Glomerular visceral epithelial cell (primary cell): Measurements from ENCODE around the gene PTHLH.

Experiments used
- DNase-seq: peaks from one replicate; pipeline ENCODE4 v3.0.0-alpha.2; 2016; ENCODE audit errors: extremely low spot score

PTHLH gene

DNA sequence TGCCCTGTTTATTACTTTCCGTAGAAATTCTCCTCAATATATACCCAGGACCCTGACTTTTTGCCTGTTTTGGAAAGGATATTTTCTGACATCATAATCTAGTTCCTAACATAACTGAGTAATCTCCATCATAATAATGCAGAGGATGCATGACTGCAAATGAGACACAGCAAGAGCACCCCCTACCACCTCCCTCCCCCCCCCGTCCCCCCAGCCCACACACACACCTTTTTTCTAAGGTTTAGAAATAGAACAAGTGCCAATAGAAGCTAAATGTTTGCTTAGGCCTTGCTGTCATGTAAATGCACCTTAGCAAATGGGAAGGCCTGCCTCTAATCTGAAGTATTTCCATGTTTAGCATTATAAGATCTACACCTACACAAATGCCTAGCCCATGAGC is at the start of gene PTHLH:
Gene PTHLH (minus strand): TSS at position 13 of the 400 bp plus-strand sequence. CDS start 3,239 bp downstream, outside the sequence.
- no peak for DNase-seq

DNA sequence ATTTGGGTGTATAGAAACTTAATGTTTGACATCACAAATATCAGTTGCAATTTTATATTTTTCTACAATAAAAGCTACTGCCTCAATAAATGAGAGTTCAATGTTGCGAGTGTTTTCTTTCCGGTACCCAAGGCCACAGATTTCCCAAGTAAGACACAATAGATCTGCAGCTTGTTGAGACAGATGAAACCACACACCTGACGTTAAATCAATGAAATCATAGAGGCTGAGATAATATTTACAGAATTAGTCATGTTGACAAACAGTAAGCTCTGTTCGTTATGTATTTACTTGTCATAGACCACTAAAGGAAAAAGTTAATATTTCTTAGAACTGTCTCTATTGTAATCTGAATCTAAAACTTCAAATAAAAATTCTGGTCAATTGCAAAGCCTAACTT is 49.2 kb upstream of the PTHLH start:
- DNase-seq = no peak

DNA sequence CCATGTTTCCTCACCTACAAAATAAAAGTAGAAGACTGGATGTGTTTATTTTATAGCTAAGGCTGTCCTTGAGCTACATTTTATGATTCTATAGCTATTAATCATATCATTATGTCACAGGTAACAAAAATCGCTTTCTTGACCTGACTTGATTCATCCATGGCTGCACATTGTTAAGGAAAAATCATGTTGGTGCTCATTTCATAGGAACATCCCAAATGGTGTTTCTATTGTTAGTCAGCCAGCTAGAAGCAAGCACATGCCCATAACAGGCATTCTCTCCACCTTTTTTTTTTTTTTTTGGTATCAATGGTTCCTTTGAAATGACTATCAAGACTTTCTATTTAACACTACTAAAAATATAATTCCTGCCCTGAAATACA is 45.3 kb upstream of the PTHLH start:
- no peak for DNase-seq

DNA sequence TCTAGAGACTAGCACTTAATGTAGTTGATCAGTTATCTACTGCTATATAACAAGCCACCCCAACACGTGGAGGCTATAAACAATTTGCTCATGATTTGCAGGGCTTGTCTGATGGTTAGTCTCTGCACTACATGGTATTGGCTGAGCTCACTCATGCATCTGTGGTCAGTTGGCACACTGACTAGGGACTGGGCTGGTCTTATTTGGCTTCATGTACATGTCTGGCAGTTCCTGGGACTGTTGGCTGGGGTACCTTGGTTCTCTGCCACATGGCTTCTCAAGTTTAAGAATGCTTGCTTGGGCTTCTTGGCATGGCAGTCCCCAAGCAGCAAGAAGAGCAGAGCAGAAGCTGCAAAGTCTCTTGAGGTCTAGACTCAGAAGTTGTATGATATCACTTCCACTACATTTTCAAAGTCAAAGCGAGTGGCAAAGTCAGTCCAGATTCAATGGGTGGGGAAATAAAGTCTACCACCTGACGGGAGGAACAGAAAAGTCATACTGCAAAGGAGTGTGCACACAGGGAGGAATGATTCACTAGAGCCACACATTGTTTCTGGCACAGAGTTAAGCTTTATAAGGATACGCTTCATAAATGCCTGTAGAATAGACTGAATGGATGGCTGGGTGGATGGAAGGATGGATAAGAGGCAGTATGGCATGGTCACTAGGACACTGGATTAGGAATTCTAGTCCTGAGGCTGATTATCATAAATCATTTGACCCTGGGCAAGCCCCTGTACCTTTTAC is 44.8 kb upstream of the PTHLH start:
- no peak for DNase-seq

DNA sequence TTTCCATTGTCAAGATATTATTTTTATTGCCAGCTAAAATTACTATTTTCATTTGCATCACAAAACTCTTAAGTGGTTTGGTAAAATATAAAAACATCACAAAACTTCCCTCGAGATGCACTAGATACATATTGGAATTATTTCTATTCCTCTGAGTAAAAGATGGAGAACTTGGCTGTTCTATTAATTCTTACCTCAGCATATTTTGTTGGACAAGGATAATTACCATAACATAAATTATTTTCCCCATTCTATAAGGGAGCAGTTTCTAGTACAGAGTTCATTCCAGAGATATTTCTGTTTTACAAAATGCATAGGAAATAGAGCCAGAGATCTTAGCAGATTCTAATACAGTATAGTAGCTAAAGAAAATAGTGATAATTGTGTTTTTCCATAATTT is 42.6 kb upstream of the PTHLH start:
- DNase-seq = no peak

DNA sequence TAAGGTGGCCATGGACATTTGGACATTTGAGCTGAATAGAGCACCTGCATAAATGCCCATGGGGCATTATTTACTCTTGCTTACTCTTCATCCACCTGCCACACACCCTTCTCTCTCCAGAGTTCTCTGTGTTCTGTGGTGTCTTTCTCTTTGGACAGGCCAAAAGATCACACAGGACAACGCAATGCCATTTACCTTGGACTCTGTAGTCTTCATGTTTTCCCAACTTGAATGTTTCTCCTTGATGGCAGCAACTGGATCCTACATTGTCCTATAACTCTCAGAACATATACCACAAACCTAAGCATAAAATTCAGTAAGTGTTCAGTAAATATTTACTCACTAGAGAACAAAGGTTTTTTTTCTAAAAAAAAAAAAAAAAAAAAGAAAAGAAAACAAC is 41.7 kb upstream of the PTHLH start:
- DNase-seq = no peak

DNA sequence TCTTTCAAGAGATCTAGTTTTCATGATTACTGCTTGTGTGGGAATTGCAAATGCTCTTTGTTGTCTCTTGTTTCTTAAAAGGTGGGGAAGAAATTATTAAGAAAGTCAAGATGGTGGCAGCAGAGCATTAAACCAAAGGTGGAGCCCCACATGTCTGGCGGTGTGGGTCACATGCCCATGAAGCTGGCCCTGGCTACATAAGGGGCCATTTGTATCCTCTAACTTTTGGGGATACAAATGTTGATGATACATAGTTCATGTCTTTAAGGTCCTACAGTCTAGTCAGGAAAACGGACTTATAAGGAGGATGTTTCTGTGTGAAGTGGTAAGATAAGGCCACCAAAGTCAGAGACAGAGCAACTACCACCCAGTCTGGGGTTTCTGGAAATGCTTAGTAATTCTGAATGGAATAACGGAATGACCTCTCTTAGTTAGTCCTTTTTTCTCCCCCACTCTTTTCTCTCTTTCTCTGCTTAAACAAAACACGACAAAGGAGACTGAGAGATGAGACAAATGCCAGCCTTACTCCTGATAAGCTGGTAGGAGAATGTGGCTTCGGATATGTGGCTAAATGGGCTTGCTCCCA is 39.9 kb upstream of the PTHLH start:
- DNase-seq = no peak

DNA sequence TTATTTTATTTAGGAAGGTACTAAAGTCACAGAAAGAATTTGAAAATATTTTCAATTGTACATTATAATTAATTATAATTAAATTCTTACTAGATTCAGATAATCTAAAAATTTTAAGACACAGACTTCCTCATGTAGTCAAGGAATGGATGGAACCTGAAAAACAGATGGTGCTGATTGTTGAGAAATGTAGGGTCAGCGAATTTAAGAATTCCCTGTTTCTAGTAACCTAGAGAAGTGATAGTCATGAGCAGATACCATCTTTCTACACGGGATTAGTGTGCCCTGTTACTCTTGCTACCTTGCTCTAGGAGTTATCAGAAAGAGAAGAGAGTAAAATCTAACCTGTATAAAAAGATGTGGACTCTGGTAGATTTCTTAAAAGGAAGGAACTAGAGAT is 37.5 kb upstream of the PTHLH start:
- no peak for DNase-seq

DNA sequence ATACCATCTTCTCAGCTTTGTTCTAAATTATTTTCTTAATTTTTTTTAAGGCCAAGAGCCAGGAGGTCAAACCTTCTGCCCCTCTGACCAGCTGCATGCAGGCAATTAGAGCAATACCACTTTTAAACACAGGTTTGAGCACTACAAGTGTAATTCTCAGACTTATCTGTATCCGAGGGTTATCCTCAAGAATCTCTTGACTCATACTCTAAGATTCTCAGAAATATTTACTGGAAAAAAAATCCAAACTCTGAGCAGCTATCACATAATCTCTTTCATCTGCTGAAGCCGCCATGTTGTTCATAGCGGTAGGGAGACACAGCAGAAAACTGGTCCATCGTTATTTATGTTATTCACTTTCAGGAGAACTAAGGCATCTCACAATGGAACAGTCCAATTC is 27.4 kb upstream of the PTHLH start:
- DNase-seq = no peak

DNA sequence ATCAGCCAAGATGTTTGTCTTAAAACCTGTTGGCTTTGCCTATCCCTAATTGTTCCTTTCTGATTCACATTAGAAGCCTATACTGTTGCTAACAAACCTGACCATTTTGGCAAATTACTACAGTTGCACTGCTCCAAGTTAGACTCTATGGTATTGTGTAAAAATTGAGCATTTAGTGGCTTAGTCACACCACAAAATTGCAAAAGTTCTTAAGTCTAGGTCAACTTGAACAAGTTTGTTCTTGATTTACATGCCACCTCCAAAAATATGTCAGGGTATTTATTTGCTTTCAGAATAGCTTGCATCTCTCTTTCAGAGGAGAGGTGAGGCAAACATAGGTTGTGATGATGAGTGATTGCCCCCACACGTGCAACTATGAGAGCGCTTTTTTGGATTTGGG is 27.0 kb upstream of the PTHLH start:
- no peak for DNase-seq

DNA sequence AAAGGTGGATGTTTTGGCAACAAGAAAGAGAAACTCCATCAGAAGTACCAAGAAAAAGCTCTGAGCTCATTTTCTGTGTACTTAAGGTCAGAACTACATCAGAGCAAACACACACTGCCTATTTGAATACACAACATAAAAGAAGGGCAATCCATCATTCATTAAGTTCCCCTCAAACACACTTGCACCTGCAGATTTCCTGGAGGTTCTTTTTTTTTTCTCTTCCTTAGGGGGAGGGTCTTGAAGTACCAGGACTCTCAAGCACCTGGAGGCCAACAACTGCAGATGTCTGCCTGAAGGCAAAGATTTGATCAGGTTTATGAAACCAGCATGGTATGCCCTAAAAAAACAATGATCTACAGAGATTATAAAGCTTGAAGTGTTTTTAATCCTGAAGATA is 26.1 kb upstream of the PTHLH start:
- no peak for DNase-seq

DNA sequence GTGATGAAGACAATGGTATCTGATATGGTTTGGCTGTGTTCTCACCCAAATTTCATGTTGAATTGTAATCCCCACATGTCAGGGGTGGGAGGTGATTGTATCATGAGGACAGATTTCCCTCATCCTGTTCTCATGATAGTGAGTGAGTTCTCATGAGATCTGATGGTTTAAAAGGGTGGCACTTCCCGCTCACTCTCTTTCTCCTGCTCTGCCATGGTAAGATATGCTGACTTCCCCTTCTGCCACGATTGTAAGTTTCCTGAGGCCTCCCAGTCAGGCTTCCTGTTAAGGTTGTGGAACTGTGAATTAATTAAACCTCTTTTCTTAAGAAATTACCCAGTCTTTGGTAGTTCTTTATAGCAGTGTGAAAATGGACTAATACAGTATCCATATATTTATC is 25.6 kb upstream of the PTHLH start:
- no peak for DNase-seq

DNA sequence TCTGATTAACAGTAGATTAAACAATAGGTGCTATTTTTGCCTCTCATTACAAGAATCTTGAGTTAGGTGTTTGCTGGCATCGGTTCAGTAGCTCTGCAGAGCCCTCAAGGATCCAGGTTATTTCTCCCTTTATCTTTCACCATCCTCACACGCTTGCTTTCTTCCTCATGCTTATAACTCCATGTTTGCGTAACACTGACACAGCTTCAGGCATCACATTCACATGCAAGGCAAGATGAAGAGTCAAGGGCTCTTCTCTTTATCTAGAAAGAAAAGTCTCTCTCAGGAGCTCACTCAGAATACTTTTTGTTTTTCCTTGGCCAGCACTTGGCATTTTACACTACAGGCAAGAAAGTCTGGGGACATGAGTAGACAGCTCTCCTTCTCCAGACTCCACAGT is 24.2 kb upstream of the PTHLH start:
- no peak for DNase-seq

DNA sequence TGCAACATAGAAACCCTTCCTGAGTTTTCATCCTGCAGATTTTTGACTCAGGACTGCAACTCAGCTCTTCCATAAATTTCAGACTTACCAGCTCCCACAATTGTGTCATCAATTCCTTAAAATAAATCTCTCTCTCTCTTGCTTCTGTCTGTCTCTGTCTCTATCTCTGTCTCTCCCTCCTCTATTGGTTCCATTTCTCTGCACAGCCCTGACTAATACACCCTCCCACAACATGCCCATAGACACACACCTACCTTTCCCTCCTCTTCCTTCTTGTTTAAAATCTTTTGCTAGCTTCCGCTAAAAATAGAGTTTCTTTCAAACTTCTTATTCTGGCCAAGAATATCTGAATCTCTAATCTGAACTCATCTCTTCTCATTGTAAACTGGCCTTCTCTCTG is 22.9 kb upstream of the PTHLH start:
- no peak for DNase-seq

DNA sequence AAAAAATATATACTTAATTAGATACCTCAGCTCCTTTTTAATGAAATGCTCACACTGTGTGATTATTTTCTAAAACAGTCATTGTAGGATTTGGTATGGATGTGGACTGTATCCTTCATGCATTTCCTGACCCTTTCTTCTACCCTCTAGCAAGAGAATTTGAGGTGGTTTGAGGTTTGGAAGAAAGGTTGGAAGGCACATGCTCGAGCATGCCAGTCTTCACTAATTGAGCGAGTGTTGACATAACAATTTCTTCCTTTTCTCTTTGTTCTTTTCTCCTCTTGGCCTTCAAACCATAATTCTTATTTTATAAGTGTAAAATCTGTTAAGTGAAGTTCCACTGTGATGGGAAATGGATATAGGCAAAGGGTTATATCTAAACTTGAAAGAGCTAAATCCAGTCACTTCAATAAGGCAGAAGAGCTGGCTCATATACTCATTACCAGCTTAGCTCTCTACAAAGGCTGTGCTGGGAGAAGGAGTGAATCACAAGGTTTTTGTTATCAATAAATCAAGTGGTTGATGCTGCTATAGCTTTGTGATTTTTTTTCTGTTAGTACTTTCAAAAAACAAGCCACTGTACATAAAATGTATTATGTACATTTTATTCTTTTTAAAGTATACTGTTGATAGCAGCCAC is 16.2 kb upstream of the PTHLH start:
- DNase-seq = no peak

DNA sequence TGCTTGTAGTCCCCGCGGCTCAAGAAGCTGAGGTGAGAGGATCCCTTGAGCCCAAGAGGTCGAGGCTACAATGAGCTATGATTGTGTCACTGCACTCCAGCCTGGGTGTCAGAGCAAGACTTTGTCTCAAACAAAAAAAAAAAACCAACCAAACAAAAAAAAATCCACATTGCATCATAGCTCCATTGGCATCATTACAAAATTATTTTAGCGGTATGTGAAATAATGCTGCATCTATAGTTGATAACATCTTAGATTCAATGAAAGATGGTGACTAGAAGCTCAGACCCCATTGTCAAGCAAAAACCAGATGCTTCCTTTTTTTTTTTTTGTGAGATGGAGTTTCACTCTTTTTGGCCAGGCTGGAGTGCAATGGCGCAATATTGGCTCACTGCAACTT is 14.8 kb upstream of the PTHLH start:
- DNase-seq = no peak

DNA sequence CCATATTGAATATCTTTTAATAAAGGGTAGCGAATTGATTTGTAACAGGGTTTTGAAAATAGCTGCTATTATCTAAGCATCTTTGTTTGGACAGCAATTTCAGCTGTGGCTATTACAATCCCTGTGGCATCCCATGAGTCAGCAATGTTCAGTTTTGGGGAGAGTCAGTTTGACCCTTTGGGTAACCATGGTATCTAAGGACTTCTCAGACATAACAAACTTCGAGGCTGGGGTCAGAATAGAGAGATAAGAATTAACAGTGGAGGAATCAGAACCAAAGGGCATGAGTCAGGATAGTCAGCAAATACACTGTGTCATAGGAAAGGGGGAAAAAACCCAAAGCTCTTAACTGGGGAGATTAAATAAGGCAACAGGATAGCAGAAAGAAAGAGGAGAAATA is 11.7 kb upstream of the PTHLH start:
- peak; percentile 73 for DNase-seq

DNA sequence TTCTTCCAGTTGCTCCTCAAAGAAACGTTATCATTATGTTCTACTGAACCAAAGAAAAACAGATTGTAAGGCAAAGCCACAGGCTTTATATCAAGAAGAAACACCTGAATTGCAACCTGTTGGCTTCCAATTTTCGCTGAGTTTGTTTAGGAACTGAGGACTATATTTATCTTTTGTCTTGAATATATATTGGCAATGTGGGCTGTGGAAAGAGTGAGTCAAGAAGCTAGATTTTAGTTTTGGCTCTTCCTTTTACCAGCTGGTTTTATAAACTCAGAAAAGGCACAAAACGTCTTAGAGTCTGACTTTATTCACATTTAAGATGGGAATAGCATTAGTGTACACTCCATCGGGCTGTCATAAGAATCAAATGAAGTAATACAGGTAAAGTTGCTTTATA is 10.4 kb upstream of the PTHLH start:
- no peak for DNase-seq

DNA sequence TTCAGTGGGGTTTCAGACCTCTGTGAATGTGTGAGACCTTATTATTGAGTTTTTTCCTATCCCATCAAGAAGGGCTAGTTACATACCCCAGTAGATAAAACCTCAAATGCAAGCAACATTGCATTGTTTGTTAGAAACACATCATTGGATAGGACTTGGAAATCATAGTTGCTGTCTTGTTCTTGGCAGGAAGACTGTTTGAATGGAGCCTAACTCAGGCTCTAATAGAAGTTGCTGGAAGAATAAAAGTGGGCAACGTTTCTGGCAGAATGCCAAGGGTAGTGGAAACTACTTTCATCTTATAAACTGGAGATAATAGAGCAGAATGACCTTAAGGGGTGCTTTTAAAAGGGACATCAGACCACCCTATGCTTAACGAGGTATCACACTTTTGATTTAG is 9.9 kb upstream of the PTHLH start:
- DNase-seq = no peak

DNA sequence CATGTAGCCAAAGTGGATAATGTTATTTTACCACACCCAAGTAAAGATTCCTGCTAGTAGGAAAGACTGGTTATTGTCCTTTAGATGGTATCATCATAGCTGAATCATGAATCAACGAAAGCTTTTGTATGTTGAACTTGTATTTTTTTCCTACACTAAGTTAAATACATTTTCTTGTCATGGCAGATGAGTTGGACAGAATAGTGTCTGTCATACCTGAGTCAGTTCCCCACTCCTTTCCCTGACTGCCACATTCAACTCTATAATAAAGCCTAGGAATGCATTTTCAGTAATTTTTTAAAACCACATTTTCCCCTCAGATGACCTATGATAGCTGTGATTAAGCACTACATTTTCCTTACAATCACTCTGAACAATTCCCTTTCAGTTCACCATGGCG is 9.3 kb upstream of the PTHLH start:
- peak; percentile 65 for DNase-seq

DNA sequence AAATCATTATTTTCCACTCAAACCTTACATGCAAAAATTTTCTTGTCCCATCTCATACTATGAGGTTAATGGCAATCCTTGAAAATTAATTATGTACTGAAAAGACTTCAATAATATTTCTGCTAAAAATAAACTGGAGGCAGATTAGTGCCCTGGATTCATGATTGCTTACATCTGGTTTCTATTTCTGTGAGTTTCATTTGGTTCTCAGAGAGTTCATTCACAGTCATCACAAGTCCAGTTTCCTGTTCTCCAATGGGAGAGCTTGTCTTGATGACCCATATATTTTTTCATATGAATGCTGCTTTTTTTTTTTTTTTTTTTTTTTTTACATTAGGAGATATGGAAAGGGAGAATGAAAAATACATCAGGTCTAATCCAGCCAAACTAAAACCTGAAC is 6.6 kb upstream of the PTHLH start:
- DNase-seq = no peak

DNA sequence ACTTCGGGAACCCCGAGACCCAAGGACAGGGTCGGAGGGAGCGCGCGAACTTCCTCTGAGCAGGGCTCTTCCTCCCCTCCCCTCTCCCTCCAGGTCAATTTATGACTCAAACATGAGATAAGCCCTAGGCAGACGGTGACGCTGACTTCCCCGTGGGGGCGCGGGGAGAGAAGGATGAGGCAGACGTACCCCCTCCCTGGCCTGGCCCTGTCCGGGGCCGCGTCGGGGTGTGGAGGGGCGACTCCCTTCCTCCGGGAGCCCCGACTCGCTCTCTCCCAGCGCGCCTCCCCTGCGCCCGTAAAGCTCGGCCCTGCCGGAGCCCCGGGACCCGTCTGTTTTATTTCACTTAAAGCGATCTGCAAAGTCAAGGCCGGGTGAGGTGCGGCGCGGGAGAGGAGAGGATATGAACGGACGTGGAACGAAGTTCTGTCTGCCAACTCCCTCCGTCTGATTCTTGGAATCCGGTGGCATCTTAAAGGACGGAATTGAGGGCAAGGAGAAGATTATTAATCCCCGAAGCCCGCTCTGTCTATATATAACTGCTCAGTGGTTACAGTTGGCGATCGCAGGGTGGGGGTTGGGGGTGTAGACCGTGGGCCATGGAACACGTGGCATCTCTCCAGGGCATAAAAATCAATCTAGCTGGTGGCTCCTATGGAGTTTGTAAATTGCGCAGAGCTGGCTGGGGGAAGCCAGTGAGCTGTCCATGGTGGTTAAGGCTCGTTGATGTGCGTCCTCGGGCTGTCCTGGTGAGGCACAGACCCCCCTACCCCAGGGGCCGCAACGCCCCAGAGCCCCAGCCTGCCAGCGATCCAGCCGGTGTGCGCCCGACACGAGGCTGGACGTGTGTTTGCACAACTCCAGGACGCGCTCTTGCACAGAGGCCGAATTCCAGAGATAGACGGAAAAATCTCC is 2.9 kb upstream of the PTHLH start:
- DNase-seq = peak; percentile 37
